H1 (cell line): ENCODE data around the gene AFAP1L2. TPM values are rescaled to one million over a fixed set of nuclear protein-coding genes. Genes with fewer than 3 reads are reported as not detected.

Experiments
- CTCF ChIP-seq, 3 experiments: IDR thresholded peaks; 1 replicate in 2 of 3; 2 replicates in 1 of 3; pipeline versions ENCODE4 v1.5.1 to v1.6.1; 2011; ENCODE audit warnings: low read length in 3 of 3, mild to moderate bottlenecking in 3 of 3, inconsistent platforms in 2 of 3, low read depth in 1 of 3, moderate library complexity in 1 of 3; ENCODE audit not compliant: insufficient read depth in 1 of 3; ENCODE audit errors: control extremely low read depth in 1 of 3
- SIN3A ChIP-seq, 2 experiments: IDR thresholded peaks in 1 of 2; conservative IDR thresholded peaks in 1 of 2; 2 replicates each; pipeline ENCODE4 v1.6.1; 2011 to 2012; ENCODE audit warnings: low read length in 2 of 2, improper control_type of control experiment in 1 of 2, low read depth in 1 of 2, mild to moderate bottlenecking in 1 of 2
- YY1 ChIP-seq: IDR thresholded peaks from 2 replicates; pipeline ENCODE4 v1.6.1; 2011; ENCODE audit warnings: low read depth, mild to moderate bottlenecking, low read length
- polyA plus RNA-seq, 7 experiments: library from polyadenylated mRNA; depleted of rRNA in 3 of 7; stranded (reverse) in 5 of 7; unstranded in 2 of 7; fragments of >200 nt in 5 of 7; fragments of 200-250 nt in 2 of 7; gene quantifications; 1 replicate in 5 of 7; 2 replicates in 1 of 7; 4 replicates in 1 of 7; pipeline versions ENCODE4 v1.2.1 to v1.2.3, GENCODE V29; 2011 to 2013; ENCODE audit warnings: missing spikeins in 2 of 7, mixed read lengths in 2 of 7
- total RNA-seq: library from RNA; stranded (reverse); fragmentation: NEBNext Ultra II Directional; extraction: Animal tissue kit (Norgen Biotek cat#: 25700); gene quantifications from 2 replicates; pipeline ENCODE4 v1.2.1, GENCODE V29; 2021

AFAP1L2 gene
- total and polyA plus RNA-seq, 2 of the 8 experiments (the other 6 are each of a cell fraction or from before 2014, with no cell fraction given): 3.9 to 6.4 TPM

- 0 out of 4 replicates have a peak, but pooled peaks of 1 of the 2 experiments have one; percentile 52 for TF ChIP-seq SIN3A (conservative IDR thresholded peaks at IDR 0.05 in 1 of 2, IDR thresholded peaks at IDR 0.05 in 1 of 2; ENCODE audit: low read depth in 1 of 2, low read length in 2 of 2)
- peak; percentile 78 to 93 (median 81) for TF ChIP-seq CTCF (IDR thresholded peaks at IDR 0.05; ENCODE audit: control extremely low read depth in 1 of 3, insufficient read depth in 1 of 3, low read depth in 1 of 3, low read length in 3 of 3)
- TF ChIP-seq YY1: no peak
These were observed 99.5 kb downstream of the AFAP1L2 start (continued) for GRCh38 chr10:114304571-114305421.
